GM19452 (cell line): ENCODE measurements around the gene ASH1L.
"Not testable (repeated sequence)": the region's sequence is repeated elsewhere in the genome, so short reads cannot be mapped to it uniquely, and the experiment has no call there.

Source experiments
- ATAC-seq: cut with Tn5 transposase; IDR thresholded peaks from one replicate; pipeline ENCODE4 v1.9.1; 2021; ENCODE audit not compliant: unreplicated experiment

ASH1L gene

GRCh38 chr1:155562581-155563376 is at the start of gene ASH1L:
TSS of gene ASH1L (minus strand) at chr1:155562803. CDS start at chr1:155521519, 41,284 bp downstream.
- ATAC-seq: peak; percentile 73

GRCh38 chr1:155610257-155610647 is 47.6 kb upstream of the ASH1L start:
- not testable (repeated sequence) for ATAC-seq

- ATAC-seq: peak; percentile 91
These were observed 47.1 kb upstream of the ASH1L start, which contains the start of gene MSTO1 for GRCh38 chr1:155609515-155610256. TSS of gene MSTO1 (plus strand) at chr1:155610218. CDS start at chr1:155610249, 31 bp downstream.

- ATAC-seq: no peak
These were observed 46.3 kb upstream of the ASH1L start for GRCh38 chr1:155608888-155609225.

GRCh38 chr1:155607708-155608107 is 45.1 kb upstream of the ASH1L start:
- no peak for ATAC-seq

GRCh38 chr1:155599828-155600572 is 37.4 kb upstream of the ASH1L start:
- ATAC-seq: not testable (repeated sequence)

- ATAC-seq: no peak
These were observed 36.3 kb upstream of the ASH1L start for GRCh38 chr1:155598842-155599331.

- no peak for ATAC-seq
These were observed 34.3 kb upstream of the ASH1L start for GRCh38 chr1:155596864-155597263.

- not testable (repeated sequence) for ATAC-seq
These were observed 33.4 kb upstream of the ASH1L start for GRCh38 chr1:155595877-155596474.

- no peak for ATAC-seq
These were observed 29.2 kb upstream of the ASH1L start for GRCh38 chr1:155591770-155592169.

GRCh38 chr1:155590516-155591247 is 28.1 kb upstream of the ASH1L start:
- not testable (repeated sequence) for ATAC-seq

- not testable (repeated sequence) for ATAC-seq
These were observed 26.7 kb upstream of the ASH1L start for GRCh38 chr1:155589282-155589681.

- ATAC-seq: not testable (repeated sequence)
These were observed 21.2 kb upstream of the ASH1L start for GRCh38 chr1:155583846-155584245.

- ATAC-seq: not testable (repeated sequence)
These were observed 13.0 kb upstream of the ASH1L start for GRCh38 chr1:155575608-155576007.

GRCh38 chr1:155574077-155574476 is 11.5 kb upstream of the ASH1L start:
- no peak for ATAC-seq

- ATAC-seq: no peak
These were observed 8.0 kb upstream of the ASH1L start for GRCh38 chr1:155570593-155570990.

- no peak for ATAC-seq
These were observed 7.5 kb upstream of the ASH1L start for GRCh38 chr1:155569988-155570592.

- not testable (repeated sequence) for ATAC-seq
These were observed 897 bp upstream of the ASH1L start for GRCh38 chr1:155563377-155564022.
